Measurements from ENCODE around the gene NPAS3.

Gene NPAS3

DNA sequence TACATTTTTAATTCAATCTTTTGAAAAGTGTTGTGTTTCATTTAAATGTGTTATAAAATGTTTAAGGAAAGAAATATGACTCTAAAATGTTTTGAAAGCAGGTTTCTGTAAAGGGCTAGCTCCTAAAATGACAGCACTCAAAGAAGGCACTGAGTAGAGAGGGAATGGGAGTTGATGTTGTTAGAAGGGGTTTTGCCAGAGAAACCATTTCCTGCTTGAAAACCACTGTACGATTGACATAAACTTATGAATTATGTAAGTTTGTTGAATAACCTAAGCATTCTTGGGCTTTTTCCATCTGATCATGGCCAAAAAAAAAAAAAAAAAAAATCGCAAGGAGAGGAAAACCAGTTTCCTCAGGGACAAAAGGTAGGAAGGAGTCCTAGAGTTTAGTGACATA lies 778.2 kb downstream of the NPAS3 start:
- no peaks in the 10 kb centered on the region for H3K9me2 ChIP-seq (replicated peaks; ENCODE audit: insufficient read depth, low read length)
- no peaks in the 10 kb centered on the region for H3K4me1 ChIP-seq (ENCODE audit: low read length)
- TF ChIP-seq, protein P1, sequence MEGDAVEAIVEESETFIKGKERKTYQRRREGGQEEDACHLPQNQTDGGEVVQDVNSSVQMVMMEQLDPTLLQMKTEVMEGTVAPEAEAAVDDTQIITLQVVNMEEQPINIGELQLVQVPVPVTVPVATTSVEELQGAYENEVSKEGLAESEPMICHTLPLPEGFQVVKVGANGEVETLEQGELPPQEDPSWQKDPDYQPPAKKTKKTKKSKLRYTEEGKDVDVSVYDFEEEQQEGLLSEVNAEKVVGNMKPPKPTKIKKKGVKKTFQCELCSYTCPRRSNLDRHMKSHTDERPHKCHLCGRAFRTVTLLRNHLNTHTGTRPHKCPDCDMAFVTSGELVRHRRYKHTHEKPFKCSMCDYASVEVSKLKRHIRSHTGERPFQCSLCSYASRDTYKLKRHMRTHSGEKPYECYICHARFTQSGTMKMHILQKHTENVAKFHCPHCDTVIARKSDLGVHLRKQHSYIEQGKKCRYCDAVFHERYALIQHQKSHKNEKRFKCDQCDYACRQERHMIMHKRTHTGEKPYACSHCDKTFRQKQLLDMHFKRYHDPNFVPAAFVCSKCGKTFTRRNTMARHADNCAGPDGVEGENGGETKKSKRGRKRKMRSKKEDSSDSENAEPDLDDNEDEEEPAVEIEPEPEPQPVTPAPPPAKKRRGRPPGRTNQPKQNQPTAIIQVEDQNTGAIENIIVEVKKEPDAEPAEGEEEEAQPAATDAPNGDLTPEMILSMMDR (IDR thresholded peaks at IDR 0.05; ENCODE audit: low read length), result no peak
- TF ChIP-seq EZH2phosphoT487 (IDR thresholded peaks at IDR 0.05; ENCODE audit: low read length) (no peak), EZH2 (optimal IDR thresholded peaks at IDR 0.05; ENCODE audit: low read depth, low read length) (no peak)
- H3K9ac ChIP-seq (ENCODE audit: low read length), result no peak overlapping the region
- no peak overlapping the region for H3K4me3 ChIP-seq (ENCODE audit: low read length)
- H3K9me3 ChIP-seq (replicated peaks; ENCODE audit: insufficient read depth, low read length), result no peaks in the 10 kb centered on the region
- H3K27me3 ChIP-seq (replicated peaks; ENCODE audit: insufficient read depth, low read length), result no peaks in the 10 kb centered on the region
- no peak overlapping the region for H3K27ac ChIP-seq (ENCODE audit: low read length)
- DNase-seq, result no peak
- no peak overlapping the region for H3K4me2 ChIP-seq (ENCODE audit: low read depth, low read length)
- H3K79me2 ChIP-seq (ENCODE audit: low read length), result no peaks in the 10 kb centered on the region
- H4K20me1 ChIP-seq (ENCODE audit: insufficient read depth, low read length), result no peaks in the 10 kb centered on the region
- no peaks in the 10 kb centered on the region for H3F3A ChIP-seq (ENCODE audit: insufficient read depth, low read length)
- H2AFZ ChIP-seq (ENCODE audit: low read length), result no peak overlapping the region
- no peaks in the 10 kb centered on the region for H3K36me3 ChIP-seq (replicated peaks; ENCODE audit: insufficient read depth, low read length)

DNA sequence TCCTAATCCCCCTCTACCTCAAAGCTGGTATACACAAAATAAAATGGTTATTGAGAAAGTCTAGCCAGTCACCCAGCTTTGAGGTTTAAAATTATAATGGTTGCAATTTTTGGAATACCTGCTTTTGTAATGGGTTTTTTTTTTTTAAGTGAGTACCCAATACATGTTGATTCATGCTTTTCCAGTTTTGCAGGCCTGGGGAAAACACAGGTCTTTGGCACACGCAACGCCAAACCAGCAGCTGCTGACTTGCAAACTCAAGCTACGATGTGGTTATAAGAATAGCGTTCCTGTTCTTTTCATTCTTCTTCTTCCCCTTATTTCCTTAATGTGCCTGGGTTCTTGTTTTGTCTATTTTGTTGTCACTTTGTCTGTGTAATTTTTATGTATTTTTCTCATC lies 779.2 kb downstream of the NPAS3 start:
- no peaks in the 10 kb centered on the region for H3K79me2 ChIP-seq (ENCODE audit: low read length)
- H3K4me3 ChIP-seq (ENCODE audit: low read length), result no peak overlapping the region
- H3K9ac ChIP-seq (ENCODE audit: low read length), result no peak overlapping the region
- no peaks in the 10 kb centered on the region for H4K20me1 ChIP-seq (ENCODE audit: insufficient read depth, low read length)
- H3K4me1 ChIP-seq (ENCODE audit: low read length), result no peaks in the 10 kb centered on the region
- H3K4me2 ChIP-seq (ENCODE audit: low read depth, low read length), result no peak overlapping the region
- no peaks in the 10 kb centered on the region for H3K36me3 ChIP-seq (replicated peaks; ENCODE audit: insufficient read depth, low read length)
- TF ChIP-seq EZH2 (optimal IDR thresholded peaks at IDR 0.05; ENCODE audit: low read depth, low read length) (no peak), EZH2phosphoT487 (IDR thresholded peaks at IDR 0.05; ENCODE audit: low read length) (no peak)
- TF ChIP-seq, protein P1 (IDR thresholded peaks at IDR 0.05; ENCODE audit: low read length), result no peak
- no peaks in the 10 kb centered on the region for H3F3A ChIP-seq (ENCODE audit: insufficient read depth, low read length)
- DNase-seq, result no peak
- no peaks in the 10 kb centered on the region for H3K27me3 ChIP-seq (replicated peaks; ENCODE audit: insufficient read depth, low read length)
- H3K9me3 ChIP-seq (replicated peaks; ENCODE audit: insufficient read depth, low read length), result no peaks in the 10 kb centered on the region
- no peak overlapping the region for H2AFZ ChIP-seq (ENCODE audit: low read length)
- H3K27ac ChIP-seq (ENCODE audit: low read length), result no peak overlapping the region
- H3K9me2 ChIP-seq (replicated peaks; ENCODE audit: insufficient read depth, low read length), result no peaks in the 10 kb centered on the region

DNA sequence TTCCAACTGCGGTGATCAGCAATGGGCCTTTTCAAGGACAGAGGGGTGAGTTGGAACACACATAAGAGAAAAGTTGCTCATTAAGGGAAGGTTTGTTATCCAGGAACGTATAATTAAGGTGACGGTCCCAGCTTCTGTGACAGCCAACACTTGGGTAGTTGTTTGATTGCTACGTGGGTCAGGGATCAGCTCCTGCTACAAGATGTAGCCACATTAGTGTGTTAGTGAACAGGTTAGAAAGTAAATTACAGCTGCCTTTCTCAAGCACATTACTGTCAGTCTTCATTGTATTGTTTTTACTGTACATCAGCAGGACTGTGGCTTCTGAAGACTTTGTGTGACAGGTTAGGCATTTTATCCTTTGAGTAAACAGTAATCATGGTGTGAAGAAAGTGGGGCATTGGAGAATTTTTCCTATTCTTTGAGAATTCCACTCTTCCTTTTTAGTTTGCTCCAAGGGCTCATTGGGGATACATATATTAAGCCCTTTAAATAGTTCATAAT lies 781.7 kb downstream of the NPAS3 start:
- no peak overlapping the region for H3K4me2 ChIP-seq (ENCODE audit: low read depth, low read length)
- H3K27ac ChIP-seq (ENCODE audit: low read length), result no peak overlapping the region
- no peaks in the 10 kb centered on the region for H3K27me3 ChIP-seq (replicated peaks; ENCODE audit: insufficient read depth, low read length)
- H3K9me3 ChIP-seq (replicated peaks; ENCODE audit: insufficient read depth, low read length), result no peaks in the 10 kb centered on the region
- no peaks in the 10 kb centered on the region for H3K9me2 ChIP-seq (replicated peaks; ENCODE audit: insufficient read depth, low read length)
- no peaks in the 10 kb centered on the region for H4K20me1 ChIP-seq (ENCODE audit: insufficient read depth, low read length)
- H3K4me3 ChIP-seq (ENCODE audit: low read length), result no peak overlapping the region
- H3K36me3 ChIP-seq (replicated peaks; ENCODE audit: insufficient read depth, low read length), result no peaks in the 10 kb centered on the region
- no peak overlapping the region for H3K9ac ChIP-seq (ENCODE audit: low read length)
- TF ChIP-seq, protein P1 (IDR thresholded peaks at IDR 0.05; ENCODE audit: low read length), result no peak
- no peak for TF ChIP-seq EZH2phosphoT487 (IDR thresholded peaks at IDR 0.05; ENCODE audit: low read length)
- no peak for TF ChIP-seq EZH2 (optimal IDR thresholded peaks at IDR 0.05; ENCODE audit: low read depth, low read length)
- DNase-seq, result no peak
- no peaks in the 10 kb centered on the region for H3F3A ChIP-seq (ENCODE audit: insufficient read depth, low read length)
- H2AFZ ChIP-seq (ENCODE audit: low read length), result no peak overlapping the region
- no peaks in the 10 kb centered on the region for H3K79me2 ChIP-seq (ENCODE audit: low read length)
- no peaks in the 10 kb centered on the region for H3K4me1 ChIP-seq (ENCODE audit: low read length)
